ENCODE data around the gene PRPF39.

Gene PRPF39

DNA sequence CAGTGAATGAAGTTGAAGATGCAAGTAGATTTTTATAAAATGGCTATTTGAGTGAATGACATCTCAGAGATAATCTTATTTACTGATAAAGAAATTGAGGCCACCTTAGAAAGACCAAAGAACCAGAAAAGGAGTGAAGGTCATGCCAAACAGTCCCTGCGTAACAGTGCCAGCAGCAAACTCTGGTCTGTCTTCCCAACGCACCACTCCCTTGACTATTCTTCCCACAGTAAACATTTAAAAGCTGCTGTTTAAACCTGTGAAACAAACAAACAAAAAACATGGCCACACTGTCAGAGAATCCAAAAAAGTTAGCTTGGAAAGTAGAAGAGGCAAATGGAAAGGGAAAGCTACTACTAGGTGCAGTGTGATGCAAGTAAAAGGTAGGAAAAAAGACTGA lies 1.5 kb upstream of the PRPF39 start:
- DNase-seq (ENCODE audit: low read depth): no peak

DNA sequence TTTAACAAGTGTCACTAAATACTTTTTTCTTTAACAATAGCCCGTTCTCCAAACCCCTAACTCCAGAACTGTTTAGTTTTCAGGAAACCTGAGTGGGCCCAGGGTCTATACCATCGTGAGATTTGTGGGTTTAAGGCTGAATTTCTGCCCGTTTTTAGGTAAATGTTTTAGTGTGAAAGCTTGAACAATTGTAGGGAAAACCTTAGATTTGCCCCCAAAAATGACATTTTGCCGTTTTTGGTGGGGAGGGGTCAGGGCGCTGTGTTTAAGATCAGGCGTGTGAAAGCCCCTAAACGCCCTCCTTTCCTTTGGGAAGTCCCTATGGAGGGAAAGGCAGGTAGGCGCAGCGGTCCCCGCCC lies 320 bp upstream of the PRPF39 start:
- no peak for DNase-seq (ENCODE audit: low read depth)

DNA sequence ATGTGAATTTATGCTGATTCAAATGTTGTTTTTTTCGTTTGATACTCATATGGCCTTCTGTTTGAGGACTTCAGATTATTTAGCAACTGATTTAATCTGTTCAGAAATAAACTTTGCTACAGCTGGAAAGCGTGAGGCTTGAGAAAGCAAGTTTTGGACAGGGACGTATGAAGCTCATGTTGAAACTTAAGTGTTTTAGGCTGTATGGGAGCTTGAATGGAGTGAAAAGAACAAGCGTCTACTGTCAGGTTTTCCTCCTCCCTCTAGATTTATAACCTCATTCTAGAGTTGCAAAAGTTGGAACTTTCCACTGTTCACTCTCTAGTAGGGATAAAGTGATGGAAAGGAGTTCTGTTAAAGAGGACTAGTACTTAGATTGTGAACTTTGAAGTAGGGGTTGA lies 1.0 kb downstream of the PRPF39 start:
- no peak for DNase-seq (ENCODE audit: low read depth)

DNA sequence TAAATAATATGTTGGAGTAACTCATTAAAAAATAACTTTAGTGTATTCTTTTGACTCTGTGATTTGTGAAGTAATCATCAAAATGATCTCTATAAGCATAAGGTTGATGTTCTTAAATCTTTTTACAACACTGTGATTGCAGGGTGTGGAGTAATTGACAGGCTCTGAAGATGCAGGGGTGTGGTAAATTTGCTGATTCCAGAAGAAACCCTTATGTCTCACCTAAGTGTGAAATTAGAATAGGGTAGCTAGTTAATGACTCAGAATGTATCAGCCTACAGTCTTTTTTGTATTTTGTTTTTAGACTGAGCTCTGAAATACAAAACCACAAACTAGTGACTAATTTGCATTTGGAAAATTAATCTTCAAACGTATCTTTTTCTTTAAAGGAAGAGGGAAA lies 5.9 kb downstream of the PRPF39 start:
- no peak for DNase-seq (ENCODE audit: low read depth)

DNA sequence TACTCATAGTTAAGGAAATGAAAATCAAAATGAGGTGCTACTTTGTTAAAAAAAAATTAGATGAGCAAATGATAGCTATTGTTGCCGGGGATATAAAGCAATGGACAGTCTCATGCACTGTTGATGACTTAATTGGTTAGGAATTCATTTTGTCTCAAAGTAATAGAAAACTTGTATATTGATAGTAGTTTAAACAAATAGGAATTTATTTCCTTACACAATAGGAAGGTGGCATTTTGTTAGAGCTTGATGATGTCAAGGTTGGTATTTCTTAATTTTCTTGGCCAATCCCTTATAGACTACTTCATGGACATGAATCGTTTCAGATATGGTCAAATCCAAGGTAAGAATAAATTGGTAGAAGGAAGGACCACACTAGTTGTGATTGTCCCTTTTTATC lies 7.8 kb downstream of the PRPF39 start:
- no peak for DNase-seq (ENCODE audit: low read depth)

DNA sequence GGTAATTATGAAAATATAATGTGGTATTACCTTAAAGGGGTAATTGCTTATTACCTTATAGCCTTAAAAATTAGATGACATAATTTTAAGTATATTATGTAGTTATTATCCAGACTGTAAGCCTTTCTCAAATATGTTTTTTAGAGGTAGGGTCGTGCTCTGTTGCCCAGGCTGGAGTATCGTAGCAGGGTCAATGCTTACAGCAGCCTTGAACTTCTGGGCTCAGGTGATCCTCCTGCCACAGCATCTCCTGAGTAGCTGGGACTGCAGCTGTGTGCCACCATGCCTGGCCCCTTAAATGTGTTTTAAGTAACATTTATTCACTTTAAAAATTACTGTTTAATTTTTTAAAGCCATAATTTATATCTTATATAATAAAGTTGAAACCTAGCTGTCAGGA lies 10.4 kb downstream of the PRPF39 start:
- no peak for DNase-seq (ENCODE audit: low read depth)

DNA sequence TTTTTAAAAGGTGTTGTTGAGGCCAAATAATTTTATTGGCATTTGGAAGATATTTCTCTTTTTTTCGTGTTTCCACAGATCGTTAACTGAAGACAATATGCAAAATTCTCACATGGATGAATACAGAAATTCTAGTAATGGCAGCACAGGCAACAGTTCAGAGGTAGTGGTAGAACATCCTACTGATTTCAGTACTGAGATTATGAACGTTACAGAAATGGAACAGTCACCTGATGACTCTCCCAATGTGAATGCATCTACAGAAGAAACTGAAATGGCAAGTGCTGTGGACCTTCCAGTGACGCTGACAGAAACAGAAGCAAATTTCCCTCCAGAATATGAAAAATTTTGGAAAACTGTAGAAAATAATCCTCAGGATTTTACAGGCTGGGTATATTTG lies 11.2 kb downstream of the PRPF39 start:
- DNase-seq (ENCODE audit: low read depth): no peak

DNA sequence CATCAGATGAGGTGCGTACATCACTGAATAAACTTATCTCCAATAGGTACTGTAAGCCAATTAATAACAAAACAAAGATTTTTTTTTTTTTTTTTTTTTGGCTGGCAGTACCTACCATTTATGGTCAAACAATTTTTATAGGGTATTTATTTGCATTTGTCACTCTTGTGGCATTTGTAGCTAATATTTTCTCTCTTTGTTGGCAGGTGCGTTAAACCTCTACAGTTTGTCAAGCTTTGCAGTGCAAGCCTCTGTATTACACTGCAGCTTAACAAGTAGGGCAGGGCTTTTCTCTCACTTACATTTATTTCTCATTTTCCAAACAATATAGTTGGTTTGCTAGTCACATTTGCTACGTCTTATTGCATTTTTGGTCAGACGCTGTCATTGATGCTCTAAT lies 12.3 kb downstream of the PRPF39 start:
- no peak for DNase-seq (ENCODE audit: low read depth)

DNA sequence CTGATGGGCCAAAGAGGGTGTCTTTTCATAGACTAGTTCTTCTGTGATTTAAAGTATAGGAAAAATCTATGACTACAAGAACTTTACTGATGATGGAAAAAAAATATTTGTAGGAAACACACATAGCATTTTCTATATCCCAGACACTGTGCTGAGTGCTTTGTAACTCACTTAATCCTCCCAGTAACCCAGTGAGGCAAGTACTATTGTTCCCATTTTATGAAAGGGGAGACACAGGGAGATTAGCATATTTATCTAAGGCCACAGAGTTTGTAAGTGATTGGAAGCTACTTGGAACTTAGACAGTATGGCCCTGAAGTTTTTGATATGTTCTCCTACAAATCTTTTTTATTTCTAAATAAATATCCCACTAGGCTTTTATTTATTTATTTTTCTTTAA lies 19.9 kb downstream of the PRPF39 start:
- no peak for DNase-seq (ENCODE audit: low read depth)

DNA sequence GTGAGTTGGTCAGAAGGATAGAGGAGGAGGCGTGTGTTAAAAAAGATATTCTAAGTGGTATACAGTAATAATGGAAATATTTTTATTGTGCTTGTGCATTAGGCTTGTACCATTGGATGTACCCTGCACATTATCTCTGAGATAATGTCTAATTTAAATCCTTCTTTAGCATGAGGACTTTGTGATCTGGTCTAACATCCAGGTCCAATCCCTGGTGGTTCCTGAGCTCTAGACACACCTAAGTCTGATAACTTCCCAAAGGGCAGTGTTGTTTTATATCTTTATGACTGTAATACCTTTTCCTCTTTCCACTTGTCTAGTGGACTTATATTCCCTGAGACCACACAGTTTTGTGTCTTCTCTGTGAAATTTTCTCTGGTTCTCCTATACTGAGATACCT lies 20.6 kb downstream of the PRPF39 start:
- DNase-seq (ENCODE audit: low read depth): no peak

DNA sequence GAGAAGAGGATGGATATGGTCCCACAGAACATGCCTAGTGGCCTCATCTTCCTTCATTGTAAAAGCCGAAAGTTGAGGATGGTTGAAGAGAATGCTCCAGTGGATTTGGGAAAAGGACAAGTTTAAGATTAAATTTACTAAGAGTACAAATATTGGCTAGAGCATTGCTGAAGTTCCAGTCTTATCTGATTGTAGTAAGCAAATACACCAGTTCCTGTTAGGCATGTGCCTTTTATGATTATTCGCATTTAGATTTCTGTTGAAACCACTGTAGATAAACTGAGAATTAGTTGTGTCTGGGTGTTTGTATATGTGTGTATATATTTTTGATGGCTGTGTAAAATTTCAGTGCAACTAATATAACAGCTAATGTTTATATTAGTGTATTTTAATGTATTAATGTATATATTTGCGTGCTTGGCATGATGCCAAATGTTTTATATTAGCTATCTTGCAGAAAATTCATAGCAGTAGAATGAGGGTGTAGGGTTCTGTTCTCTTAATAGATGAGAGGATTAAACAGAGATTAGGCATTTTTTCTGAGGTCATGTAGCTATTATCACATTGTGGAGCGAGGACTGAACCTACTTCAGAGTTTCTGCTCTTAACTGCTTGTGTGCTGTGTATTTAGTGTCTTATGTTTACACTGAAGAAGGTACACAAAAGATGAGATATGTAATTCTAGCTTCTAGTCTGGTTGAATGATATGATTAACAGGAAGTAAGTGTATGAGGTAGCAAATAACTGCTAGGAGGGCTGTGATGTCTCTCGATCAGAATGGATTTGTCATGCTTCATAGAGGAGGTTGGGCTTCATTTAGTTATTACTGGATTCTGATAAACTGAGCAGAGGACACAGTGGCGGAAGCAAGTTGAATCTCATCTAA lies 29.2 kb downstream of the PRPF39 start:
- no peak for DNase-seq (ENCODE audit: low read depth)

DNA sequence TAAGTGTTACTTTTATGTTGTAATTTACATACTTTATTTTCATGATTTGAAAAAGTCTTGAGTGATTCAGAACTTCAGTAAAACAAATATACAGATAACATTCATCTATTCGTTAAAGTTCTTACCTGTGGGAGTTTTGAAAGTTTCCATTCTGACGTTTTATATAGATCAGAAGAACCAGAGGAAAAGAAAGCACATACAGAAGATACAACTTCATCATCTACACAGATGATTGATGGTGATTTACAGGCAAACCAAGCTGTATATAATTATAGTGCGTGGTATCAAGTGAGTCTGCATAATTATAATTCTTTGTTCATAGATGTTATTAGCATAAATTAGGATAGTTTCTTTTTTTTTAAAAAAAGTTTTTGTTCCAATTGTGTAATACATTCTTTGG lies 30.4 kb downstream of the PRPF39 start:
- no peak for DNase-seq (ENCODE audit: low read depth)

DNA sequence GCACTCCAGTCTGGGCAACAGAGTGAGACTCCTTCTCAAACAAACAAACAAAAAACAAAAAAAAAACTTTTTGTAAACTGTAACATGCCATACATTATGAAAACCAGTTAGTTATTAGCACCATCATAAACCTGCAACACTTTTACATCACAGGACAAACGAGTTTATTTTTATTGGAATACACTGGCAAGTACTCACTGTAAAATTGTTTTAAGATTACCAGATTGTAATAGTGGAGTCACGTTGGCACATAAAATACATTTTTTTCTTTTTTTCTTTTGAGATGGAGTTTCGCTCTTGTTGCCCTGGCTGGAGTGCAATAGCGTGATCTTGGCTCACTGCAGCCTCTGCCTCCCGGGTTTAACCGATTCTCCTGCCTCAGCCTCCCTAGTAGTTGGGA lies 34.7 kb downstream of the PRPF39 start:
- DNase-seq (ENCODE audit: low read depth): no peak

DNA sequence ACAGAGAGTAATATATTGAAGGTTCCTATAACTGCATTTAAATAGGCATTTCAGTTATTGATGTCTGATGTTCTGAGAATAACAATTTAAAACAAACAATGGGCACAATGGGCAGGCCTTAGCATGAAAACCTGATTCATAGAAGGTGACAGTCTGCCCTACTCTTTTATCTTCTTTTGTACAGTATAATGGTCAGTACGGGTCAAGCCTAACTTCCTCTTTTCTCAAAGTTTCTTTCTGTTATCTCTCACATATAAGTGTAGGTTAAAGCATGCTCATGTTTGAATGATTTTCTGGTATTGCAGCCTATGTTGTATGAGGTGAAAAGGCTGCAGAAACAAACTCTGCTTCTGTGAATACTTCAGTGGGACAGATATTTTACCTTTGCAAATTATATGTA lies 36.2 kb downstream of the PRPF39 start:
- no peak for DNase-seq (ENCODE audit: low read depth)

DNA sequence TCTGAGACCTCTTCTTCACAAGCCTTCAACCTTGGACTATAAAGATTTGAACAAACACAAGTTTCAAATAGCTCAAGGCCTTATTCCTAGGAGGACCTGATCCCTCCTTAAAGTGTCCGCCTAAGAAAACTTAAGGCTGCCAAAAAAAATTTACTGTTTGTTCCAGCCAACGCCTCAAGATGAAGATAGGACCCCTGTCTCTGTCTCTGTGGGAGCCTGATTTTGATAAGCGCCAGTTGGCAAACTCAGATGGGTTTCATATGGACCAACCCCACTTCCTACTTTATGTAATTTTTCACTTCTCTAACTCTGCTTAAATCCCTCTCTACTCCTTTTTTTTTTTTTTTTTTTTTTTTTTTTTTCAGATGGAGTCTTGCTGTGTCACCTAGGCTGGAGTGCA lies 39.4 kb downstream of the PRPF39 start:
- no peak for DNase-seq (ENCODE audit: low read depth)

DNA sequence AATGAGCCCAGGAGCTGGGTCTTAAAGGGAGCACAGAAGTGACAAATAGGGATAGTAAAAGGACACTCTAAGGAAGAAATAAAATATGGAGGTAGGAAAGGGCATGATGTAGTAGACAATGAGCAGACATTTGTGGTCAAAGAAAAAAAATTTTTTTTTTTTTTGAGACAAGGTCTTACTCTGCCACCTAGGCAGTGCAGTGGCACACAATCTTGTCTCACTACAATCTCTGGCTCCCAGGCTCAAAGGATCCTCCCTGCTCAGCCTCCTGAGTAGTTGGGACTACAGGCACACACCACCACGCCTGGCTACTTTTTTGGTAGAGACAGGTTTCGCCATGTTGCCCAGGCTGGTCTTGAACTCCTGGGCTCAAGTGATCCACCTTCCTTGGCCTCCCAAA lies 41.8 kb downstream of the PRPF39 start:
- DNase-seq (ENCODE audit: low read depth): no peak

DNA sequence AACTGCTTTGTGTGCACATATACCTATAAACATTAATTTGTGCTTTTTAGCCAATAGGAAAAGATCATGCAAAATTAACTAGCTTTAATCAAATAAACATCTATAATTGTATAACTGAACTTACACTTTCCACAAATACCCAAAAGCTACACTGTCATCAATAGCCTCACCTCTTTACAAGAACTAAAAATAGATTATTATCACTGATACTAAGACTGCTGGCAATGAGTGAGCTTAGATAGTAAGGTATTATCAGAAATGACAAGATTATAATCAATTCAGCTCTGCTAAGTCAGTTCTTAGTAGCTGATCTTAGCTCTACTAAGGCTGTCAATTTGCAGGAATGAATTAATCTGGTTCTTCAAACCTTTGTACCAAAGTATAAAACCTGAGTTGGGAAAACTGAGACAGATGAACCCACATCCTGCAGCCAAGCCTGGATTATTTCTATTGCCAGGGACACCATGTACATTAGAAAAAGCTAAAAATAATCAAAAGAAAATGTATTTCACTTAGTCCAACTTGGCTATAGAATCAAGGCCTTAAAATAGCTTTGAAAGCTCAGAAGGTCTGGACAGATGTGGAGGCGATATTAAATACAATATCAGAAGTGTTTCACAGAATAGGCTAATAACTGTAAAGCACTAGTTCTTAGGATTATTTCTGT lies 45.2 kb downstream of the PRPF39 start:
- DNase-seq (ENCODE audit: low read depth): no peak

DNA sequence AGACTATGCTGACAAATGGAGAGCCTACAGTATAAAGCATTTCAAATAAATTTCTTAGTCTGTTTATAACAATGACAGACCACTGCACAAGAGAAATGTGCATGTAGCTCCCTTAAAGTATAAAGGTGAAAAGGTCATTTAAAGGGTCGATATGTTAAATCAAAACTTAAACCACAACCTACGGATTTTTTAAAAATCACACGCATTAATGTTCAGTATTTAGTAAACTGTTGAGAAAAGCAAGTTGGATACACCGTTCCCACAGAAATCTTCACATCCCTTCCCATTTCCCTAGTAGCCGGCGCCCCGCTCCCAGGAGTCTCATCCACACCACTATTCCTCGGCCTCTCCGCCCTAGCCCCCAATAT lies 49.8 kb downstream of the PRPF39 start:
- DNase-seq (ENCODE audit: low read depth): no peak

DNA sequence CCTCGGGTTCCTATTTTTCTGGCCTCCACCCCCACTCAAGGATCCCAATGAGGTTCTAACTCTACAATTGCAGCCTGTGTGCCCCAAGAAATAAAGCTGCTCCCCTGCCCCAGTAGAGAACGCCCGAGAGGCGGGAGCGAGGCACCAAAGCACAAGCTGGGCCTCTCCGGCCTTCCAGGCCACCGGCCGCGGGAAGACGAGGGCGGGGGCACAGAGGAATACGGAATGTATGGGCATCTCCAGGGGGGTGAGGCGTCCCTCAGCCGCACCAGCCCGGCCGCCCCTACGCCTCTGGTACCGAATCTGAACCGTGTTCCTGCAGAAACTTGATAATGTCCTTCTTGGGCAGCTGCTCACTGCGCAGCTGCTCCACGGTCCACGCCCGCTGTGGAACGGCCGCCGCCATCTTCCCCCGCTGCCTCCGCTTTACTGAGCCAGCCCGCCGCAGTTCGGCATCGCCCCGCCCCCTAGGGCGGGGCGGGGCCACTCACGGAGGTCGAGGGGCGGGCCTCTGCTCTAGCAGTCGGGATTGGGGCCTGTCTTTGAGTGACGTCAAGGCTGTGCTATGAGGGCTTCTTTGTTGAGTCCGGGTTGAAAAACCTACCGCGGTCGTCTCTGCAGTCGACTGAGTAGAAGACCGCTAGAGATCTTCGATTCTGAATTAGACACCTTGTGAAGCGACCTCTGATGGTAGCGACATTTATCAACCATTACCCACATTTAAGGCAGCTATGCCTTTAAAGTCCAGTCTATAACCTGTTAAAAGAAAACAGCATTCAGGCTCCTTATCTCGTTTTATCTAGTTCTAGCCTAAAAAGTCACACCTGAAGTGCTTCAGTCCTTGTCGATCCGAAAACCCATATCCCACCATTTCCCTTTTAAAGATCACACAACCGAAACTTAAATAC lies 50.4 kb downstream of the PRPF39 start, which contains the start of gene FKBP3:
FKBP3 (minus strand) TSS at position 431 of the 908 bp plus-strand sequence; CDS start at position 406, 25 bp downstream.
- DNase-seq (ENCODE audit: low read depth): peak; percentile 94

DNA sequence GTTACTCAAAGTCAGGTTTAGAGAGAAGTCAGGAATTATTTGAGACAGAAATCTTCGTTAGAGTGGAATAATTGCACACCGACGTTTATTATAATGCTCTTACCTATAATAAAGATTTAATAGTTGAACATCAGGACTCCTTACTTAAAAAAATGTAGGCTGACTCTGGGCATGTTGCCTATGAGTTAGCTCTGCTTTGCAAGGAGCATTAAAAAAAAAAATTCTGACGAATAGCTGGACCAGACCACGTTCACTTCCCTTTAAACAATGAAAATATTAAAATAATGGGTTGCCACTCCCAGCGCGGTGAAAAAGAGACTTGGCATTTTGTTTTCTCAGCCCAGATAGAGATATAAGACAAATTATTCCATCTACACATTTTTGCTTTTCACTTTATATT lies 51.2 kb downstream of the PRPF39 start:
- no peak for DNase-seq (ENCODE audit: low read depth)

DNA sequence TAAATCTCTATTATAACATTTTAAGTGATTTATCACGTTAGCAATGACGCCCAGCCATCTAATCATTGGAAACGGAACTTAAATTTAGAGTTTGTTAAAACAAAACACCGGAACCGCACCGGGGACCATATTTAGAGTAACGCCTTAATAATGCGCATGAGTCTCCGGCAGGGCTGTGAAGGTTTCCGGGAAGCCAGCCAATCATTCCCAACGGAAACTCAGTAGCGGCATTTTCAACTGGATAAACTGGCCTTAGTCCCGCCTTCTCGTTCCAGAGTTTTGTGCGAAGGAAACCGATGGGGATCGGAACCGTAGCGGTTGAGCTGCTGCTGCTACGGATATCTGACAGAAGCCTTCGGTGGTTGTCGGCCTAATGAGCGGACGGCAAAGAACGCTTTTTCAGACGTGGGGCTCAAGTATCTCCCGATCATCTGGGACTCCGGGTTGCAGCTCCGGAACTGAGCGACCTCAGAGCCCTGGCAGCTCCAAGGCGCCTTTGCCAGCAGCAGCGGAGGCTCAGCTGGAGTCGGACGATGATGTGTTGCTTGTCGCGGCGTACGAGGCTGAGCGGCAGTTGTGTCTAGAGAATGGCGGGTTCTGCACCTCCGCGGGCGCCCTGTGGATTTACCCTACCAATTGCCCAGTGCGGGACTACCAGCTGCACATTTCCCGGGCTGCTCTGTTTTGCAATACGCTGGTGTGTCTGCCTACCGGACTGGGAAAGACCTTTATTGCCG lies 51.9 kb downstream of the PRPF39 start, which contains the start of gene FANCM:
FANCM (plus strand) TSS at position 272 of the 737 bp plus-strand sequence; CDS start at position 374, 102 bp downstream.
- DNase-seq (ENCODE audit: low read depth): peak; percentile 76

DNA sequence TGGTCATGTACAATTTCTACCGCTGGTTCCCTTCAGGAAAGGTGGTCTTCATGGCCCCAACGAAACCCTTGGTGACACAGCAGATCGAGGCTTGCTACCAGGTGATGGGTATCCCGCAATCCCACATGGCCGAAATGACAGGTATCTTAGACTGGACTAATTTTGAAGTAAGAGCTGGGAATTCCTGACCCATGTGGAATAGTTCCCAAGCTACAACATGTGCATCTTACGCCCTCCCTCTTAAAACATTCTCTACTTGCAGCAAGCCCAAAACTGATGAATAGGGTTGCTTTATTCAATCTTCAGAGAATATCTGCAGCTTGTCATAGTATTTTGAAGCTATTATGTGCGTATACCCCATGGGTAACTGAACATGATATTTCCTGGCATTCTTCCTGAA lies 52.5 kb downstream of the PRPF39 start:
- no peak for DNase-seq (ENCODE audit: low read depth)

All from activated T-cell treated with anti-CD3 and anti-CD28 coated beads for 48 hours (primary cell).